Urinary bladder (tissue), 4 donors: ENCODE measurements around the gene MATN4. TPM values are rescaled to one million over a fixed set of nuclear protein-coding genes. Genes with fewer than 3 reads are reported as not detected.

Source experiments
- DNase-seq: peaks from one replicate; pipeline ENCODE4 v3.0.0-alpha.2; 2015; ENCODE audit errors: extremely low spot score
- H3K27ac ChIP-seq: one replicate; pipeline ENCODE4 v1.5.1; 2013; ENCODE audit warnings: low read depth, mild to moderate bottlenecking, moderate library complexity
- H3K36me3 ChIP-seq: one replicate; pipeline ENCODE4 v1.6.1; 2013; ENCODE audit warnings: mild to moderate bottlenecking, moderate library complexity; ENCODE audit not compliant: insufficient read depth
- H3K4me1 ChIP-seq: one replicate; pipeline ENCODE4 v1.6.1; 2013; ENCODE audit warnings: mild to moderate bottlenecking, moderate library complexity; ENCODE audit not compliant: insufficient read depth
- H3K4me3 ChIP-seq: one replicate; pipeline ENCODE4 v1.5.1; 2013; ENCODE audit warnings: low read depth, low read length
- WGBS: extraction: QIAGEN DNeasy Blood & Tissue Kit; methylation state at CpG from one replicate; pipeline ENCODE4 v1.1.7; 2013; 5-methylcytosine and 5-hydroxymethylcytosine counted together
- polyA plus RNA-seq: library from polyadenylated mRNA; stranded (reverse); fragments of 200-250 nt; gene quantifications from one replicate; pipeline ENCODE4 v1.2.3, GENCODE V29; 2013
- total RNA-seq: library from RNA; depleted of rRNA; stranded (reverse); fragments of >200 nt; gene quantifications from one replicate; pipeline ENCODE4 v1.2.3, GENCODE V29; 2014
- donor health status: healthy with polysubstance abuse.
- donor health status: healthy.

Gene MATN4
- total and polyA plus RNA-seq, 2 donors, result 0.58 to 1.5 TPM

DNA sequence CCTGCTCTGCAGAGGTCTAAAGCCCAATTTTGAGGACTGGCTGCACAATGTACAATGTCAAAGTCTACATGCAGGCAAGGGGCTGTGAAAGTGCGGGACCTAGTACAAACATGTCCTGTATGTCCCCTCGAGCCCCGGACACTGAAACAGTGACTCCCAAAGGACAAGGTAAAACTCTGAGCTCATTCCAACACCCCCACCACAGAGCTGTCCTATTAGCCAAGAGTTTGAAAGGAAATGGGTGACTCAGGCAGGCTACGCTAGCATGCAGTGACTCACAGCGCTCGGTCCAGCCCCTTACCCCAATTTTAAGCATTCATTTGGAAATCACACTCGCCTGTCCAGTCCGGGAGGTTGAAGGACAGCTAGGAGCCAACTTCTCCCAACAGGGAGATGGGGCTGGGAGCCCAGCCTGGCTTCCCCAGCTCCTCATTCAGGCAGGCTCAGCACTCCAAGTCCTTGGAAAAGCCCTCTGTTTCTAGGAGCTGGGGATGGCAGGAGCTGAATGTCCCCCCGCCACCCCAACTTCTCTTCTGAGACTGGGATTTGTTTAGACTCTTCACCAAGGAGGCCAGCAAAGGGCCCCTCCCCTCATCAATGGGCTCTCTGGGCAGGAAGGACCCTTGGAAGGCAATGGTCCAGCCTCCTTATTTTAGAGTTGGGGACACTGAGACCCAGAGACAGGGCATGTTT is 36.2 kb upstream of the MATN4 start:
- H3K4me3 ChIP-seq, result no peak overlapping the region
- WGBS, result 42% methylated on average over 9 of the region's 9 CpGs
- peak overlapping the region; percentile 95 for H3K27ac ChIP-seq
- no peaks in the 10 kb centered on the region for H3K4me1 ChIP-seq
- DNase-seq, result no peak
- H3K36me3 ChIP-seq, result no peaks in the 10 kb centered on the region

DNA sequence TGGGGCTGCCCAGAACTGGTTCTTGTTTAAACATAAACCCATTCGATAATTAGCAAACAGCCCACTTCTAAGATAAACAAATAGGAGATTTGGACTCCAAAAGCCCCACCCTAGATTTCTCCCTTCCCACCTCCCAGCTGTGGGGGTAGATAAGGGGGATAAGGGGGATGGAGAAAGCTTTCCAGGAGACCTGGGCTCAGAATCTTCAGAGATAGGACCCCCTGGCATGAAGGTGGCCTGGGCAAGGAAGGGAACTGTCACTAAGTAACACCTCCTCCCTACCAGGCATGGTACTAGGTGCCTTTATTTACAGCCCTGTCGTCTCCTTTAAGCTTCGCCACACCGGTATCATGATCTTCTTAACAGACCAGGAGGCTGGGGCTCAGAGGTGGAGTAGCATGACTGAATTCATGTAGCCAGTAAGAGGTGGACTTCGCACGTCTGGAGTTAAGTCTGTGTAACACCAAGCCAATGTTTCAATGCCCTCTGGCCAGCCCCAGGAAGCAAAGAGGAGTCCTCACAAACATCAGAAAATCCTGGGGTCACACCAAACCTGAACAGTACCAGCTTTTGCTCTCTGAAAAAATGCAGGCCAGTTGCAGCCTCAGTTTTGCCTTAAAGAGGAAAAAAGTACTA is 35.6 kb upstream of the MATN4 start:
- no peak for DNase-seq
- no peaks in the 10 kb centered on the region for H3K36me3 ChIP-seq
- H3K27ac ChIP-seq, result peak overlapping the region; percentile 95
- no peak overlapping the region for H3K4me3 ChIP-seq
- WGBS, result 40% methylated on average over 6 of the region's 6 CpGs
- no peaks in the 10 kb centered on the region for H3K4me1 ChIP-seq

DNA sequence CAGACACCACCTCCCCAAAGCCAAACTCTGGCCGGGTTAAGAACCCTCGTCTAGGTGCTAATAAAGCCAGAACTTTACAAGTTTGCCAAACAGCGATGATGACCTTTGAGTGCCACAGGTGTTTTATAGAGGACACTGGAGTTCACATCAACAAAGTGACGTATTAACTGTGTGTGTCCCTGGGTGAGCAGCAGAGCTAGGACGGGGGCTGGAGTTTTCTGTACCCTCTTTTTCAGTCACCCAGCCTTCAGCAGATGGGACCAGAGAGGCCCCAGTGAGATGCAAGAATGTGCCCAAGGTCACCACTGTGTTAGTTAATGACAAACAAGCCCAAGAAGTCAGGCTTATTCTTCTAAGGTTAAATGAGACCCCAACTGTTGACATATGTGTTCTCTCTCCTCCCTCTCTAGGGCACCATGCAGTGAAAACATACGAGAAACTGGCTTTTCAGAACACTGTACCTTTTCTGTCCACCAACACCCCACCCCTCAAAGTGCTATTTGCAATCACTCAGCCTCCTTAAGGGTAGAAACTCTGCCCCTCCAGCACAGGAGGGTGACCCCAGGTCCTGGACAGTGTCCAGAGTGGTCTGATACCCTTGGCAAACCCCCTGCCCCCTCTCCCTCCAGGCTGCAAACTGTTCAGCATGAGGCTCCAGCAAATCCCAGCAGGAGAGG is 34.9 kb upstream of the MATN4 start:
- WGBS, result 53% methylated on average over 6 of the region's 6 CpGs
- Histone ChIP-seq H3K36me3 (no peaks in the 10 kb centered on the region), H3K4me3 (no peak overlapping the region), H3K27ac (peak overlapping the region; percentile 95), H3K4me1 (no peaks in the 10 kb centered on the region)
- no peak for DNase-seq

DNA sequence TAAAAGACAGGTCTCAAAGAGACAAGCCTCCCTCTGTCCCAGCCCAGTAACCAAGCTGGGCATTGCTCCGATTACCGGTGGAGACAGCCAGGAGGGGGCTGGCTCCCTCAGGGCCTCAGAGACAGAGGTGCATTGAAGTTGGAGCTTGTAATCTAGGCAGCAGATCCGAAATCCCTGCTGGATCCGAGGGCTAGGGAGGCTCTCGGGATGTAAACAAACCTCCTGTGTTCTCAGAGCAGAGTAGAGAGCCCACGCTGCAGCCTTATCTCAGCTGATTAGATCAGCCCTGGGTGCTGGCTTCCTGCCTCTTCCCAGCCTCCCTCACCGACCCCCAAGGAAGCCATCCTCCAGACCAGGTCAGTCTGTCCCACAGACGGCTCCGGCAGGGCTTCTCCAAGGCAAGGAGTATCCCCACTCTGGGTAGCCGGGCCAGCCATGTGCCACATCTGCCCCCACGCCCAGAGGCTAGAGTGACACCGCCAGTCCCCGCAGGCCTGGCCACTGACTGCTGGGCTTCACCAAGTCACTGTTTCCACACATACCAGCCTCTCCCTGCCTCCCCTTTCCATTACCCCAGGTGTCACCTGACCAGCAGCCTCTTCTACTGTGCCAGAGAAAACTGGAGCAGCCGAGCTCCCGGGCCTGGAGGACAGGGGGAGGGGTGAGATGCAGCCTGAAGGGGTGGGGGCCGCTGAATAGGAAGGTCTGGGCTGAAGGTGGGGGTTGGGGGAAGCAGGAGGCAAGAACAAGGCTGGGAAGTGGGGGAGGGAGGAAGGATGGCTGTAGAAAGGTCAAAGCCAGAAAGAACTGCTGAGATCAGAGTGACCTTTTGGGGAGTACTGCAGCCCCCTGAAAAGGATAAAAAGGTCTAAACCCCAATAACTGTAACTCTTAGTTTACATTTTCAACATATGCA is 34.1 kb upstream of the MATN4 start:
- WGBS, result 21% methylated on average over 16 of the region's 16 CpGs
- H3K4me1 ChIP-seq, result no peaks in the 10 kb centered on the region
- DNase-seq, result no peak
- H3K27ac ChIP-seq, result peak overlapping the region; percentile 95
- no peaks in the 10 kb centered on the region for H3K36me3 ChIP-seq
- no peak overlapping the region for H3K4me3 ChIP-seq

DNA sequence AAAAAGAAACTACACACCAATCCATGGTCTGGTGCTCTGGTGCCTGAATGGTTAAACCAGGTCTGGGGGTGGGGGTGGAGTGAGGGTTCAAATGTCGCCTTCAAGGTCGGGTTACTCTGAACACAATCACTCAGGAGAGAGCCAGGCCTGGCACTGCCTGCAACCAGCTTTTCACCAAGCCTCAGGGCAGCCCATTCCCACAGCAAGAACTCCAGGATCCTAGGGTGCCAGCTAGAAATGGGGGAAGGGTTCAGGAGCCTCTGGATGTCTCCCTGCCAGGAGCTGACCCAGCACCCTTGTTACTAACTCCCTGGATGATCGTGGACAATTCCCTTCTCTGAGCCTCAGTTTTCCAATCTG is 33.5 kb upstream of the MATN4 start:
- DNase-seq, result no peak
- WGBS, result 33% methylated on average over 3 of the region's 3 CpGs

DNA sequence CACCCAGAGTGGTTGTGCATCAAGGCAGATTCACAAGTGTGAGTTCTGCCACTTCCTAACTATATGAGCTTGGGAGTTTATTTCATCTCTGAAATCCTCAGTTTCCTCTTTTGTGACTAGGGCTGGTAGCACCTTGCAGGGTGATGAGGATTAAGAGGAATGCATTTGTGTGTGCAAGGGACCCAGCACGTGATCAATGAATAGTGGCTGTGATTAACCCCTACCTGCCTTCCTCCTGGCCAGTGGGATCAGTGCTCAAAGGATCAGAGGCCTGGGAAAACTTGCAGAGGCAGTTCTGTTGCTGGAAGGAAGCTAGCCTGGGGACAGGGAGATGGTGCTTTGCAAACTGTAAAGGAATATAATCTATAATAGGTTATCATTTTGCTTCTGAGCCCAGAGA is 32.9 kb upstream of the MATN4 start:
- no peak overlapping the region for H3K27ac ChIP-seq
- no peak for DNase-seq
- WGBS, result 54% methylated on average over 1 of the region's 1 CpG
- no peak overlapping the region for H3K4me3 ChIP-seq
- no peaks in the 10 kb centered on the region for H3K36me3 ChIP-seq
- H3K4me1 ChIP-seq, result no peaks in the 10 kb centered on the region

More for the DNA sequence above, 33.5 kb upstream of the MATN4 start:
- Histone ChIP-seq H3K4me1 (no peaks in the 10 kb centered on the region), H3K27ac (peak overlapping the region; percentile 95), H3K36me3 (no peaks in the 10 kb centered on the region), H3K4me3 (no peak overlapping the region)

DNA sequence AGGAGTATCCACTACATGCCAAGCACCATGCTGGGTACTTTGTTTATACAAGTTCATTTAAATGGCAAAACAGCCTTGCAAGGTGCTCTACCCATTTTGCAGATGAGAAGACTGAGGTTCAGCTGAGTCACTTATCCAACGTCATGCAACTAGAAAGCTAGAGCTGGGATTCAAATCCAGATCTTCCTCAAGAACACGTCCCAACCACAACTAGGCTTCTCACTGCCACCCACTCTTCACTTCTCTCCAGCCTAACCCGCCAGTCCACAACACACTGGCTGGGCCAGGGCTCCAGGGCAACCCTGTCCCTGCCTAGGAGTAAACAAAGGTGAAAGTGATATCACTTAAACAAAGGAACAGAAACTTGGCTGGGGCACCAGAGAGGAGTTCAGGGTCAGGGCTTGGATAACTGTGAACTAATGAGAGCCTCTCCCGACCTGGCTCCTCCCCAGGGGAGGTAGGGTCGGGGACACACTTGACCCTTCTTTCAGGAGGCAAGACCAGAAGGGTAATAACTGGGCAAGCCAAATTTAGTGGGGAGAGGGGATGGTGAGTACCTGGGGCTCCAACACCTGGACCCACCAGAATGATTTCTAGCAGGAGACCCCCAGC is 32.2 kb upstream of the MATN4 start:
- no peaks in the 10 kb centered on the region for H3K4me1 ChIP-seq
- WGBS, result 71% methylated on average over 5 of the region's 5 CpGs

DNA sequence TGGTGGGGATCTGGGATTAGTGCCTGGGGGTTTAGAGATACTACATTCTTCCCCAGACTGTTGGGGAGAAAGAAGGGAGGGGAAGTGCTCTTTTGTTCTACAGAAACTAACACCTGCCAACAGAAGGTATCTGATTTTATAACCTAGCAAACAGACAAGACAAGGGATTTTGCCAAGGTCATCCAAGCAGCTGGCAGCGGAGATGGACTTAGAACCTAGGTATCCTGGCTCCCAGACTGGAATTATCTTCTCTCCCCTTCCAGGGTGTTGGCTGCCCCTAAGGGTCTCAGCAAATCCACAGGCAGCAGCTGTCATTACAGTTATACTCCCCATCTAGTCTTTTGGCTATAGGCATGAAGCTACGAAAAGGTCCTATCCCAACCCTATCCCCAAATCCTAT is 31.7 kb upstream of the MATN4 start:
- Histone ChIP-seq H3K36me3 (no peaks in the 10 kb centered on the region), H3K27ac (no peak overlapping the region), H3K4me3 (no peak overlapping the region), H3K4me1 (no peaks in the 10 kb centered on the region)
- 98% methylated on average over 2 of the region's 2 CpGs for WGBS
- no peak for DNase-seq

More for the DNA sequence above, 32.2 kb upstream of the MATN4 start:
- Histone ChIP-seq H3K27ac (no peak overlapping the region), H3K4me3 (no peak overlapping the region), H3K36me3 (no peaks in the 10 kb centered on the region)
- no peak for DNase-seq

DNA sequence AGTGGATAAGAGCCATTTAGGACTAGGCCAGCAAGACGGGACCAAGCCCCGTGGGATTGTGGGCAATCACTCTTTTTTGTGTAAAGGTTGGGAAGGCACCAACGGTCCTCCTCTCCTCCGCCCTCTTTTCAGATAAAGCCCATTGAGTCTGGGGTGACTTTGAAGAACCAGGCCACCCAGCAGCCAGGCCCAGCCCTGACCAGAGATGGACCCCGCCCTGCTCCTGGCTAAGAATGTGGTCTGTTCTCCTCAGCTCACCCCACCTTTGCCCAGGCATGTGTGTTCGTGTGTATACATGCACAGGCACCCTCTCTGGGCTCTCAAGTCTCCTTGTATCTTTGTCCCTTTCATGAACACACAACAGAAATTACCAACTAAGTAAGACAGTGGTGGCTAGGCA is 31.0 kb upstream of the MATN4 start:
- DNase-seq, result no peak
- no peaks in the 10 kb centered on the region for H3K4me1 ChIP-seq
- no peak overlapping the region for H3K4me3 ChIP-seq
- 78% methylated on average over 6 of the region's 6 CpGs for WGBS
- H3K27ac ChIP-seq, result peak overlapping the region; percentile 14
- H3K36me3 ChIP-seq, result no peaks in the 10 kb centered on the region

DNA sequence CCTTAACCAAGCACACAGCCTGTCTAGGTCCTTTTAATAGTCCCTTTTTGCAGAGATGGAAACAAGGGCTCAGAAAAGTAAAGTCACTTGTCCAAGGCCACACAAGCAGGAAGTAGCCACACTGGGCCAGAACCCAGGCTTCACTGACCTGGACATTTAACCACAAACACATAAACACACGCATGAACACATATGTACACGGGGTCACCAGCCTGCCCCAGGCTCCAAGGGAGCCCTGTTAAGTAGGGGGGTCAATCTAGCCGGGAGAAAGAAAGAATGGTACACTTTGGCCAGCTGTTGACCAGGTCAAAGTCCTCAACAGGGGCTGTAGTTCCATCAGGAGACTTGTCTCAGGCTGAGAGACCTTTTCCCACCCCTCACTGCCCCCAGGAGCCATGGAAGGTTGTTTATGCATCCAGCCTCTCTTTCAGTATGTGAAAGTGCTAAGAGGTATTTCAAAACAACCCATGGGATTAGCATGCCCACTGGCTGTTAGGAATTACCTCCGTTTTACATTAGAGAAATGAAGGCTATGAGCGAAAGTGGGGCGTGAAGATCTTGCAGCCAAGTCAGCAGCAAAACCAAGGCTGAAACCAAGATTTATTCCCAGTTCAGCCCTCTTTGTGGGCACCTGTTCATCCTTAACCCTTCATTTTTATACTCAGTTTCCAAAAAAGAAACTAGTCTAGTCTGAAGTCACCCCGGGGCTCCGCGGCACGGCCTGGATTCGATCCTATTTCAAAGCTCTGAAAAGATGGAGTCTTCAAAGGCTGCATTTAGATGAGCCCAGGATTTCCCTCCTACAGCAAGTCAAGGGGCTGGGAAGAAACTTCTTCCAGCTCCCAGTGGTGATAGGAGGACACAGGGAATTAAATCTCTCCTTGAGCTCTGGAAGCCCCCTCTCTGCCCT is 30.3 kb upstream of the MATN4 start:
- H3K27ac ChIP-seq, result peak overlapping the region; percentile 14
- no peaks in the 10 kb centered on the region for H3K36me3 ChIP-seq
- DNase-seq, result no peak
- no peak overlapping the region for H3K4me3 ChIP-seq
- no peaks in the 10 kb centered on the region for H3K4me1 ChIP-seq
- WGBS, result 93% methylated on average over 11 of the region's 11 CpGs

DNA sequence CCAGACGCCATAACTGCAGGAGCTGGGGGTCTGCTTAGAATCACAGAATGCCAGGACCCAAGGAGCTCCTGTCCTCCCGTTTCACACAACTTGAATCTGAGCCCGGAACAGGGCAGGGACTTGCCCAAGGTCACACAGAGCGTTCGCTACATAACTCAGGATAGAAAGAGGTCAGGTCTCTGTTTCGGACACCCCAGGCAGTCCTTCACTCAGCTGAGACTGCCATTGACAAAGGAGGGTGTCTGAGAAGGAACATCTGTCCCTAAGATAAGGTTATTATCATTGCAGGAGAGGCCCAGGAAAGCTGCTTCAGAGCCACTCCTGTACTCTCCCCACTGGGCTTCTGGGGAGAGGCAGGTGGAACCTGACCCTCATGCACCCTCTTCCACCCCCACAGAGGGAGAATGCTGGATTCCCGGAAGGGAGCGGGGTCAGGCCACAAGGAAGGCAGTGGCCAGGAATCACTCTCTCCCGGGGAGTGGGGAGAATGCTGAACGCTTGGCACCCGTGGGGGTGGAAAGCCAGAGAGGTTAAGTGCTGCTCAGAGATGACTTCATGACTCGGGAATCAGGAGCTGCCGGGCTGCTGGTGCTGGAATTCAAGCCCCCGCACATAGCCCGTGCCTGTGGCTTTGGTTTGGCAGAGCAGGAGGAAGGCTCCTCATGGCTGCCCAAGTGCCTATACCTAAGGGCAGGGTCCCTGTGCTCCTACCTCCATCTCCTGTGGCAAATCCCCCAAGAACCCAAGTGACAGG is 29.4 kb upstream of the MATN4 start:
- Histone ChIP-seq H3K27ac (no peak overlapping the region), H3K4me1 (no peaks in the 10 kb centered on the region), H3K36me3 (no peaks in the 10 kb centered on the region), H3K4me3 (no peak overlapping the region)
- WGBS, result 41% methylated on average over 15 of the region's 15 CpGs
- DNase-seq, result no peak
